HepG2 (cell line): ENCODE results near the gene RAB30.

Experiments used
- PHF8 ChIP-seq: sonication (generic); formaldehyde crosslinking; IDR thresholded peaks from 2 replicates; pipeline ENCODE4 v1.5.0; 2020; ENCODE audit warnings: missing genetic modification reagents
- POLR2AphosphoS5 ChIP-seq: IDR thresholded peaks from 2 replicates; pipeline ENCODE4 v1.6.1; 2012; ENCODE audit warnings: low read depth, low read length
- RAD21 ChIP-seq: fragments of 450-650 bp; formaldehyde crosslinking; IDR thresholded peaks from 2 replicates; pipeline ENCODE4 v1.5.0; 2020; ENCODE audit warnings: mild to moderate bottlenecking
- ZZZ3 ChIP-seq: sonication (generic); formaldehyde crosslinking; IDR thresholded peaks from 2 replicates; pipeline ENCODE4 v1.4.0; 2020; ENCODE audit warnings: missing genetic modification reagents, mild to moderate bottlenecking, borderline replicate concordance

- TF ChIP-seq RAD21 (CRISPR knock-in tag) (no peak), ZZZ3 (no peak), PHF8 (no peak), POLR2AphosphoS5 (no peak)
Measured at GRCh38 chr11:82942376-82942775, 129.3 kb downstream of the RAB30 start.
